HEK293 (cell line): ENCODE measurements around the gene NFIB.
A peak's percentile ranks its signal among the peaks of the same experiment; 100 is the strongest.

Experiments used
- CTCF ChIA-PET: fragments of 350-600 bp; formaldehyde crosslinking; extraction: SDS; loops from one replicate; lab custom pipeline; 2021; ENCODE audit warnings: antibody characterized with exemption; lab: Yijun Ruan, JAX
- POLR2A ChIA-PET: fragments of 300-600 bp; formaldehyde crosslinking; extraction: SDS; loops from one replicate; lab custom pipeline; 2020; ENCODE audit warnings: antibody characterized with exemption, inconsistent platforms; lab: Yijun Ruan, JAX
- H3K27ac ChIP-seq: fragments of 200-500 bp; sonication (Bioruptor generic); 2 replicates; pipeline ENCODE4 v1.5.1; 2014; ENCODE audit warnings: low read depth, low read length, control low read depth, inconsistent platforms; ENCODE audit errors: extremely low read depth
- H3K36me3 ChIP-seq, 2 experiments: fragments of 200-500 bp in 1 of 2; sonication (Bioruptor generic) in 1 of 2; 1 replicate in 1 of 2; 2 replicates in 1 of 2; pipeline ENCODE4 v1.5.1; 2014 to 2017; ENCODE audit warnings: inconsistent platforms in 2 of 2, low read length in 2 of 2; ENCODE audit not compliant: control insufficient read depth in 2 of 2, insufficient read depth in 1 of 2
- H3K4me1 ChIP-seq: fragments of 200-500 bp; sonication (Bioruptor generic); 2 replicates; pipeline ENCODE4 v1.5.1; 2014; ENCODE audit warnings: mild to moderate bottlenecking, low read length, inconsistent platforms; ENCODE audit not compliant: control insufficient read depth, insufficient read depth
- H3K4me3 ChIP-seq: 2 replicates; pipeline ENCODE4 v1.5.1; 2011; ENCODE audit warnings: low read depth, mild to moderate bottlenecking, control low read depth, low read length, moderate library complexity
- H3K9me3 ChIP-seq: fragments of 200-500 bp; sonication (Bioruptor generic); 2 replicates; pipeline ENCODE4 v1.5.1; 2014; ENCODE audit warnings: low read depth, low read length, inconsistent platforms; ENCODE audit not compliant: control insufficient read depth, insufficient read depth
- KLF9 ChIP-seq: fragments of 450-650 bp; formaldehyde crosslinking; IDR thresholded peaks from 2 replicates; pipeline ENCODE4 v1.5.1; 2016; ENCODE audit warnings: missing biosample characterization, missing genetic modification characterization, low read depth
- ZFP3 ChIP-seq: fragments of 450-650 bp; formaldehyde crosslinking; IDR thresholded peaks from 2 replicates; pipeline ENCODE4 v1.5.1; 2016; ENCODE audit warnings: low read depth, missing biosample characterization, missing genetic modification characterization
- ZNF121 ChIP-seq: fragments of 450-650 bp; formaldehyde crosslinking; IDR thresholded peaks from 2 replicates; pipeline ENCODE4 v1.5.1; 2016; ENCODE audit warnings: missing biosample characterization, missing genetic modification characterization
- ZNF24 ChIP-seq: fragments of 450-650 bp; formaldehyde crosslinking; IDR thresholded peaks from 2 replicates; pipeline ENCODE4 v1.5.1; 2016; ENCODE audit warnings: missing biosample characterization, missing genetic modification characterization
- ZNF404 ChIP-seq: fragments of 450-650 bp; formaldehyde crosslinking; IDR thresholded peaks from 2 replicates; pipeline ENCODE4 v1.5.1; 2017; ENCODE audit warnings: missing biosample characterization, missing genetic modification characterization
- ZNF555 ChIP-seq: fragments of 450-650 bp; formaldehyde crosslinking; conservative IDR thresholded peaks from 2 replicates; pipeline ENCODE4 v1.5.1; 2017; ENCODE audit warnings: missing biosample characterization, mild to moderate bottlenecking, missing genetic modification characterization, inconsistent platforms
- ZNF776 ChIP-seq: fragments of 450-650 bp; formaldehyde crosslinking; IDR thresholded peaks from 2 replicates; pipeline ENCODE4 v1.5.0; 2017; ENCODE audit warnings: missing biosample characterization, missing genetic modification characterization, borderline replicate concordance
- ZNF843 ChIP-seq: fragments of 450-650 bp; formaldehyde crosslinking; IDR thresholded peaks from 2 replicates; pipeline ENCODE4 v1.5.1; 2016; ENCODE audit warnings: missing biosample characterization, missing genetic modification characterization
- ZXDB ChIP-seq: fragments of 450-650 bp; formaldehyde crosslinking; IDR thresholded peaks from 2 replicates; pipeline ENCODE4 v1.5.1; 2016; ENCODE audit warnings: missing biosample characterization, missing genetic modification characterization
- TF ChIP-seq, protein P1 (sequence below): fragments of 450-650 bp; formaldehyde crosslinking; IDR thresholded peaks from 2 replicates; pipeline ENCODE4 v1.5.1; 2016; ENCODE audit warnings: missing biosample characterization, missing genetic modification characterization
- TF ChIP-seq, protein P2 (sequence below): fragments of 450-650 bp; formaldehyde crosslinking; IDR thresholded peaks from 2 replicates; pipeline ENCODE4 v1.5.1; 2017; ENCODE audit warnings: missing biosample characterization, missing genetic modification characterization
- TF ChIP-seq, protein P3 (sequence below): fragments of 450-650 bp; formaldehyde crosslinking; optimal IDR thresholded peaks from 2 replicates; pipeline ENCODE3; 2016; ENCODE audit warnings: missing biosample characterization, mild to moderate bottlenecking, missing genetic modification characterization
- TF ChIP-seq, protein P4 (sequence below): fragments of 450-650 bp; formaldehyde crosslinking; IDR thresholded peaks from 2 replicates; pipeline ENCODE4 v1.5.1; 2017; ENCODE audit warnings: missing biosample characterization, missing genetic modification characterization
- TF ChIP-seq, protein P5 (sequence below): fragments of 450-650 bp; formaldehyde crosslinking; IDR thresholded peaks from 2 replicates; pipeline ENCODE4 v1.5.1; 2016; ENCODE audit warnings: missing biosample characterization, missing genetic modification characterization

NFIB gene

DNA sequence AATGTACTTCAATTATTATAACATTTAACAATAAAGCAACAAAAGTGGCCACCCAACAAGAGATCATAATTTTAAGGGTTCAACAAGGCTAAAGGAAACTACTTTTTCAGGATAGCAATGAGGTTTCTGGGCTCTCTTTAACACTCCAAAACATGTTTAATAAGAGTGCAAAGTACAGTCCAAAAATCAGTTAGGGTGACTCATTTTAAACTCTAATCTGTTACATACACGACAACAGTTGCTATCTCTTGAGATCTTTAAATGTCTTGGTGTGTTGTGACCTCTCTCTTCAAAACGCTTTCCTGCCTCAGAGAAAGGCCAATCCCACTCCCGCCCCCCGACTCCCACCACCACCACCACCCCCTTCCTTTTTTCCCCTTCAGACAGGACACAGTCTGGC lies 11.5 kb downstream of the NFIB start:
- POLR2A ChIA-PET = interaction anchor here (1.5 kb wide), 1 partner anchor 12 kb away, joined by 4 read pairs; no protein-coding TSS in a partner anchor
- Histone ChIP-seq H3K36me3 (peaks cover 0 to 22% of the 10 kb centered on the region in 2 experiments; a peak in 1 of 3 replicates), H3K27ac (peak overlapping the region; percentile 19; the same call in 1 of the 2 replicates), H3K4me1 (peaks cover 14% of the 10 kb centered on the region), H3K9me3 (no peaks in the 10 kb centered on the region), H3K4me3 (no peak overlapping the region)
- CTCF ChIA-PET = interaction anchor here (1.7 kb wide), 1 partner anchor 50 kb away, joined by 5 read pairs; no protein-coding TSS in a partner anchor
- no peak for TF ChIP-seq ZFP3 (tag by site-specific recombination)
- TF ChIP-seq, protein P1, sequence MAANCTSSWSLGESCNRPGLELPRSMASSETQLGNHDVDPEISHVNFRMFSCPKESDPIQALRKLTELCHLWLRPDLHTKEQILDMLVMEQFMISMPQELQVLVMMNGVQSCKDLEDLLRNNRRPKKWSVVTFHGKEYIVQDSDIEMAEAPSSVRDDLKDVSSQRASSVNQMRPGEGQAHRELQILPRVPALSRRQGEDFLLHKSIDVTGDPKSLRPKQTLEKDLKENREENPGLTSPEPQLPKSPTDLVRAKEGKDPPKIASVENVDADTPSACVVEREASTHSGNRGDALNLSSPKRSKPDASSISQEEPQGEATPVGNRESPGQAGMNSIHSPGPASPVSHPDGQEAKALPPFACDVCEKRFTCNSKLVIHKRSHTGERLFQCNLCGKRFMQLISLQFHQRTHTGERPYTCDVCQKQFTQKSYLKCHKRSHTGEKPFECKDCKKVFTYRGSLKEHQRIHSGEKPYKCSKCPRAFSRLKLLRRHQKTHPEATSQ (tag by site-specific recombination) = no peak
- no peak for TF ChIP-seq KLF9 (tag by site-specific recombination)
- TF ChIP-seq, protein P2, sequence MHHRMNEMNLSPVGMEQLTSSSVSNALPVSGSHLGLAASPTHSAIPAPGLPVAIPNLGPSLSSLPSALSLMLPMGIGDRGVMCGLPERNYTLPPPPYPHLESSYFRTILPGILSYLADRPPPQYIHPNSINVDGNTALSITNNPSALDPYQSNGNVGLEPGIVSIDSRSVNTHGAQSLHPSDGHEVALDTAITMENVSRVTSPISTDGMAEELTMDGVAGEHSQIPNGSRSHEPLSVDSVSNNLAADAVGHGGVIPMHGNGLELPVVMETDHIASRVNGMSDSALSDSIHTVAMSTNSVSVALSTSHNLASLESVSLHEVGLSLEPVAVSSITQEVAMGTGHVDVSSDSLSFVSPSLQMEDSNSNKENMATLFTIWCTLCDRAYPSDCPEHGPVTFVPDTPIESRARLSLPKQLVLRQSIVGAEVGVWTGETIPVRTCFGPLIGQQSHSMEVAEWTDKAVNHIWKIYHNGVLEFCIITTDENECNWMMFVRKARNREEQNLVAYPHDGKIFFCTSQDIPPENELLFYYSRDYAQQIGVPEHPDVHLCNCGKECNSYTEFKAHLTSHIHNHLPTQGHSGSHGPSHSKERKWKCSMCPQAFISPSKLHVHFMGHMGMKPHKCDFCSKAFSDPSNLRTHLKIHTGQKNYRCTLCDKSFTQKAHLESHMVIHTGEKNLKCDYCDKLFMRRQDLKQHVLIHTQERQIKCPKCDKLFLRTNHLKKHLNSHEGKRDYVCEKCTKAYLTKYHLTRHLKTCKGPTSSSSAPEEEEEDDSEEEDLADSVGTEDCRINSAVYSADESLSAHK (tag by site-specific recombination) = peak; percentile 46; the same call in 1 of the 2 replicates
- no peak for TF ChIP-seq ZNF843 (tag by site-specific recombination)
- TF ChIP-seq ZNF776 = no peak
- no peak for TF ChIP-seq ZNF24
- TF ChIP-seq ZNF121 (tag by site-specific recombination) = no peak
- TF ChIP-seq, protein P3, sequence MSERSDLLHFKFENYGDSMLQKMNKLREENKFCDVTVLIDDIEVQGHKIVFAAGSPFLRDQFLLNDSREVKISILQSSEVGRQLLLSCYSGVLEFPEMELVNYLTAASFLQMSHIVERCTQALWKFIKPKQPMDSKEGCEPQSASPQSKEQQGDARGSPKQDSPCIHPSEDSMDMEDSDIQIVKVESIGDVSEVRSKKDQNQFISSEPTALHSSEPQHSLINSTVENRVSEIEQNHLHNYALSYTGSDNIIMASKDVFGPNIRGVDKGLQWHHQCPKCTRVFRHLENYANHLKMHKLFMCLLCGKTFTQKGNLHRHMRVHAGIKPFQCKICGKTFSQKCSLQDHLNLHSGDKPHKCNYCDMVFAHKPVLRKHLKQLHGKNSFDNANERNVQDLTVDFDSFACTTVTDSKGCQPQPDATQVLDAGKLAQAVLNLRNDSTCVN (tag by site-specific recombination) = no peak
- TF ChIP-seq ZNF555 = no peak
- TF ChIP-seq ZXDB (tag by site-specific recombination) = no peak; the same call in 1 of the 2 replicates
- TF ChIP-seq, protein P4, sequence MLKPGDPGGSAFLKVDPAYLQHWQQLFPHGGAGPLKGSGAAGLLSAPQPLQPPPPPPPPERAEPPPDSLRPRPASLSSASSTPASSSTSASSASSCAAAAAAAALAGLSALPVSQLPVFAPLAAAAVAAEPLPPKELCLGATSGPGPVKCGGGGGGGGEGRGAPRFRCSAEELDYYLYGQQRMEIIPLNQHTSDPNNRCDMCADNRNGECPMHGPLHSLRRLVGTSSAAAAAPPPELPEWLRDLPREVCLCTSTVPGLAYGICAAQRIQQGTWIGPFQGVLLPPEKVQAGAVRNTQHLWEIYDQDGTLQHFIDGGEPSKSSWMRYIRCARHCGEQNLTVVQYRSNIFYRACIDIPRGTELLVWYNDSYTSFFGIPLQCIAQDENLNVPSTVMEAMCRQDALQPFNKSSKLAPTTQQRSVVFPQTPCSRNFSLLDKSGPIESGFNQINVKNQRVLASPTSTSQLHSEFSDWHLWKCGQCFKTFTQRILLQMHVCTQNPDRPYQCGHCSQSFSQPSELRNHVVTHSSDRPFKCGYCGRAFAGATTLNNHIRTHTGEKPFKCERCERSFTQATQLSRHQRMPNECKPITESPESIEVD = peak; percentile 83
- no peak for TF ChIP-seq ZNF404
- TF ChIP-seq, protein P5, sequence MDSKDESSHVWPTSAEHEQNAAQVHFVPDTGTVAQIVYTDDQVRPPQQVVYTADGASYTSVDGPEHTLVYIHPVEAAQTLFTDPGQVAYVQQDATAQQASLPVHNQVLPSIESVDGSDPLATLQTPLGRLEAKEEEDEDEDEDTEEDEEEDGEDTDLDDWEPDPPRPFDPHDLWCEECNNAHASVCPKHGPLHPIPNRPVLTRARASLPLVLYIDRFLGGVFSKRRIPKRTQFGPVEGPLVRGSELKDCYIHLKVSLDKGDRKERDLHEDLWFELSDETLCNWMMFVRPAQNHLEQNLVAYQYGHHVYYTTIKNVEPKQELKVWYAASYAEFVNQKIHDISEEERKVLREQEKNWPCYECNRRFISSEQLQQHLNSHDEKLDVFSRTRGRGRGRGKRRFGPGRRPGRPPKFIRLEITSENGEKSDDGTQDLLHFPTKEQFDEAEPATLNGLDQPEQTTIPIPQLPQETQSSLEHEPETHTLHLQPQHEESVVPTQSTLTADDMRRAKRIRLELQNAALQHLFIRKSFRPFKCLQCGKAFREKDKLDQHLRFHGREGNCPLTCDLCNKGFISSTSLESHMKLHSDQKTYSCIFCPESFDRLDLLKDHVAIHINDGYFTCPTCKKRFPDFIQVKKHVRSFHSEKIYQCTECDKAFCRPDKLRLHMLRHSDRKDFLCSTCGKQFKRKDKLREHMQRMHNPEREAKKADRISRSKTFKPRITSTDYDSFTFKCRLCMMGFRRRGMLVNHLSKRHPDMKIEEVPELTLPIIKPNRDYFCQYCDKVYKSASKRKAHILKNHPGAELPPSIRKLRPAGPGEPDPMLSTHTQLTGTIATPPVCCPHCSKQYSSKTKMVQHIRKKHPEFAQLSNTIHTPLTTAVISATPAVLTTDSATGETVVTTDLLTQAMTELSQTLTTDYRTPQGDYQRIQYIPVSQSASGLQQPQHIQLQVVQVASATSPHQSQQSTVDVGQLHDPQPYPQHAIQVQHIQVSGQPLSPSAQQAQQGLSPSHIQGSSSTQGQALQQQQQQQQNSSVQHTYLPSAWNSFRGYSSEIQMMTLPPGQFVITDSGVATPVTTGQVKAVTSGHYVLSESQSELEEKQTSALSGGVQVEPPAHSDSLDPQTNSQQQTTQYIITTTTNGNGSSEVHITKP (tag by site-specific recombination) = peak; percentile 70
